DOHH2 (cell line): ENCODE measurements around the gene ZIM2.

Source experiments
- H3F3A ChIP-seq: fragments of 200-600 bp; sonication (generic), shearing (Covaris generic); 2 replicates; pipeline ENCODE4 v1.6.0; 2016; ENCODE audit warnings: antibody characterized with exemption, mild to moderate bottlenecking; ENCODE audit not compliant: control insufficient read depth, insufficient read depth
- H3K27ac ChIP-seq: fragments of 200-600 bp; sonication (generic); 2 replicates; pipeline ENCODE4 v1.5.1; 2014; ENCODE audit warnings: low read depth, mild to moderate bottlenecking, low read length, moderate library complexity
- H3K27me3 ChIP-seq: fragments of 200-600 bp; sonication (generic); 2 replicates; pipeline ENCODE4 v1.6.1; 2014; ENCODE audit warnings: mild to moderate bottlenecking, low read length, mixed read lengths; ENCODE audit not compliant: control insufficient read depth
- H3K36me3 ChIP-seq: fragments of 200-600 bp; sonication (generic); 2 replicates; pipeline ENCODE4 v1.6.1; 2014; ENCODE audit warnings: mild to moderate bottlenecking, low read length, moderate library complexity, mixed read lengths; ENCODE audit not compliant: control insufficient read depth
- H3K4me1 ChIP-seq: fragments of 200-600 bp; sonication (generic); 2 replicates; pipeline ENCODE4 v1.6.1; 2014; ENCODE audit warnings: mild to moderate bottlenecking, low read length, mixed read lengths; ENCODE audit not compliant: control insufficient read depth
- H3K4me2 ChIP-seq: fragments of 200-600 bp; sonication (generic); 2 replicates; pipeline ENCODE4 v1.6.0; 2014; ENCODE audit warnings: mild to moderate bottlenecking, low read length, moderate library complexity
- H3K4me3 ChIP-seq: fragments of 200-600 bp; sonication (generic); 2 replicates; pipeline ENCODE4 v1.5.1; 2014; ENCODE audit warnings: mild to moderate bottlenecking, low read length, mixed read lengths
- H3K79me2 ChIP-seq: fragments of 200-600 bp; sonication (generic); 2 replicates; pipeline ENCODE4 v1.6.1; 2014; ENCODE audit warnings: mild to moderate bottlenecking, low read length, mixed read lengths; ENCODE audit not compliant: control insufficient read depth
- H3K9me2 ChIP-seq: fragments of 200-600 bp; sonication (generic); replicated peaks from 2 replicates; pipeline ENCODE4 v1.6.1; 2014; ENCODE audit warnings: mild to moderate bottlenecking, low read length, mixed read lengths; ENCODE audit not compliant: control insufficient read depth
- H3K9me3 ChIP-seq: fragments of 200-600 bp; sonication (generic); 2 replicates; pipeline ENCODE4 v1.6.1; 2014; ENCODE audit warnings: antibody characterized with exemption, low read length, mixed read lengths; ENCODE audit not compliant: control insufficient read depth, insufficient read depth
- H4K20me1 ChIP-seq: fragments of 200-600 bp; sonication (generic); 2 replicates; pipeline ENCODE4 v1.6.0; 2014; ENCODE audit warnings: low read depth, mild to moderate bottlenecking, antibody characterized with exemption, low read length, moderate library complexity; ENCODE audit not compliant: control insufficient read depth, insufficient read depth
- EZH2phosphoT487 ChIP-seq: fragments of 200-600 bp; sonication (generic); IDR thresholded peaks from 2 replicates; pipeline ENCODE4 v1.6.1; 2017; ENCODE audit warnings: borderline replicate concordance, mild to moderate bottlenecking, antibody characterized with exemption, low read length, moderate library complexity, mixed read lengths
- TF ChIP-seq, protein P1 (sequence below): fragments of 200-600 bp; sonication (generic); IDR thresholded peaks from one replicate; pipeline ENCODE4 v1.5.1; 2014; ENCODE audit warnings: antibody characterized with exemption, mild to moderate bottlenecking, low read depth, low read length; ENCODE audit not compliant: poor library complexity, severe bottlenecking

Gene ZIM2

DNA sequence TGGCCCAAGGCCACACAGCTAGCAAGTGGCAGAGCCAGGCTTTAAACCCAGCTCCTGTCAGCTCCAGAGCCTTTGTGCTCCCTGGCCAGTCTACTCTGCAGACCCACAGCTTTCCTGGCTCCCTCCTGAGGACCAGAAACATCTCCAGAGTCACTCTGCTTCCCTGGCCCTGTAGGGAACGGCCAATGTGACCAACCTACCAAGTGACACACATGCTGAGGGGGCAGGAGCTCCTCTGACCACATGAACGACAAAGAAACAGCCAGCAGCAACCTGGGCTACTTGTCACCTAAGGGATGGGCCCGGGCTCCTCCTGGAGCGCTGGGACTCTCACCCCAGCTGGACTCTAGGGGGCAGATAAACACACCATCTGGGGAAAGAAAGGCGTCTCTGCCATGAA lies 19.3 kb downstream of the ZIM2 start:
- Histone ChIP-seq H3K4me1 (no peaks in the 10 kb centered on the region), H3K79me2 (no peaks in the 10 kb centered on the region), H3K27me3 (no peaks in the 10 kb centered on the region), H3K4me2 (no peak overlapping the region), H4K20me1 (no peaks in the 10 kb centered on the region), H3K9me2 (no peaks in the 10 kb centered on the region), H3K4me3 (no peak overlapping the region), H3K36me3 (no peaks in the 10 kb centered on the region), H3K9me3 (peaks cover 12% of the 10 kb centered on the region; the same call in 1 of the 2 replicates), H3K27ac (no peak overlapping the region), H3F3A (no peaks in the 10 kb centered on the region)
- no peak for TF ChIP-seq EZH2phosphoT487
- TF ChIP-seq, protein P1, sequence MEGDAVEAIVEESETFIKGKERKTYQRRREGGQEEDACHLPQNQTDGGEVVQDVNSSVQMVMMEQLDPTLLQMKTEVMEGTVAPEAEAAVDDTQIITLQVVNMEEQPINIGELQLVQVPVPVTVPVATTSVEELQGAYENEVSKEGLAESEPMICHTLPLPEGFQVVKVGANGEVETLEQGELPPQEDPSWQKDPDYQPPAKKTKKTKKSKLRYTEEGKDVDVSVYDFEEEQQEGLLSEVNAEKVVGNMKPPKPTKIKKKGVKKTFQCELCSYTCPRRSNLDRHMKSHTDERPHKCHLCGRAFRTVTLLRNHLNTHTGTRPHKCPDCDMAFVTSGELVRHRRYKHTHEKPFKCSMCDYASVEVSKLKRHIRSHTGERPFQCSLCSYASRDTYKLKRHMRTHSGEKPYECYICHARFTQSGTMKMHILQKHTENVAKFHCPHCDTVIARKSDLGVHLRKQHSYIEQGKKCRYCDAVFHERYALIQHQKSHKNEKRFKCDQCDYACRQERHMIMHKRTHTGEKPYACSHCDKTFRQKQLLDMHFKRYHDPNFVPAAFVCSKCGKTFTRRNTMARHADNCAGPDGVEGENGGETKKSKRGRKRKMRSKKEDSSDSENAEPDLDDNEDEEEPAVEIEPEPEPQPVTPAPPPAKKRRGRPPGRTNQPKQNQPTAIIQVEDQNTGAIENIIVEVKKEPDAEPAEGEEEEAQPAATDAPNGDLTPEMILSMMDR: no peak

DNA sequence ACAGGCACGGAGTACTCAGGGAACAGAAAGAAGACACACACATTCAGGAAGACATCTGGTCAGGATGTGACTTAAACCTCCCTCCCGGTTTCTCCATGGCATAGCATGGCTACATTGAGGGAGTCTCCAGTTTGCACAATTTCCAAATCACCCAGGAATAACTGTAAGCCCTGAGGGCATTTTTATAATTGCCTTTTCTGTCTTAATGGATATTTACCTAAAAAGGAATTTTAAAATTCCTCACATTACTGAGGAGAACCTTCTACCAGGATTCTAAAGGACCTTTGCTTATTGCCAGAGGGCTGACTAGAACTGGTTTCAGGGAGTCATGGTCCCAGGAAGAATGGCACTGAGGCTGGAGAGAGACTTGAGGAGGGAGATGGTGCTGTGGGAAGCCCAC lies 21.4 kb downstream of the ZIM2 start:
- Histone ChIP-seq H3K4me3 (no peak overlapping the region), H3K4me2 (no peak overlapping the region), H4K20me1 (no peaks in the 10 kb centered on the region), H3K27ac (no peak overlapping the region), H3K4me1 (no peaks in the 10 kb centered on the region), H3K79me2 (no peaks in the 10 kb centered on the region), H3K27me3 (no peaks in the 10 kb centered on the region), H3K9me3 (peaks cover 21% of the 10 kb centered on the region; the same call in 1 of the 2 replicates), H3K9me2 (no peaks in the 10 kb centered on the region), H3F3A (no peaks in the 10 kb centered on the region), H3K36me3 (no peaks in the 10 kb centered on the region)
- TF ChIP-seq EZH2phosphoT487: no peak
- TF ChIP-seq, protein P1: no peak

DNA sequence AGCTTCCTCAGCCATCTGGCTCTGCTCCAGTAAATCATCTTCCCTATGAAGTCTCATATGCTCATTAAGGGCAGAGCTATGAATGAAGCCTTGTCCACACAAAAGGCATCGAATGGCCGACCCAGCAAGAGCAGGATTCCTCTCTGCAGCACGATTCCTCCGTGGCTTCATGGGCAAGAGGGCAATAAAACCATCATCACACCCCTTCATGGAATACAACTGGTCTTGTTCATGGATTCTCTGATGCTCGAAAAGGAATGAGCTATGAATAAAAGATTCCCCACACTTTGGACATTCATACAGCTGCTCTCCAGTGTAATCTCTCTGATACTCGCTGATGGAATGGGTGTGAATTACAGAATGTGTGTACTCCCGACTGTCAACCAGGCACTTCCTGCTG lies 25.9 kb downstream of the ZIM2 start:
- no peaks in the 10 kb centered on the region for H3K4me1 ChIP-seq
- no peak for TF ChIP-seq EZH2phosphoT487
- TF ChIP-seq, protein P1: no peak
- no peaks in the 10 kb centered on the region for H3K79me2 ChIP-seq
- no peak overlapping the region for H3K4me2 ChIP-seq
- no peaks in the 10 kb centered on the region for H3K36me3 ChIP-seq
- no peak overlapping the region for H3K4me3 ChIP-seq
- H3F3A ChIP-seq: no peaks in the 10 kb centered on the region
- no peak overlapping the region for H3K27ac ChIP-seq
- H4K20me1 ChIP-seq: no peaks in the 10 kb centered on the region
- H3K9me2 ChIP-seq: no peaks in the 10 kb centered on the region
- H3K9me3 ChIP-seq: peaks cover 15% of the 10 kb centered on the region; the same call in 1 of the 2 replicates
- no peaks in the 10 kb centered on the region for H3K27me3 ChIP-seq
